Measurements from ENCODE around the gene SCARF1.

GRCh38 chr17:1627982-1628855 is 17.3 kb downstream of the SCARF1 start, which contains the start of gene SLC43A2:
- TF ChIP-seq CTCF (IDR thresholded peaks at IDR 0.05; ENCODE audit: poor library complexity, severe bottlenecking) (no peak), SMC3 (conservative IDR thresholded peaks at IDR 0.05; ENCODE audit: poor library complexity) (no peak), EP300 (conservative IDR thresholded peaks at IDR 0.05; ENCODE audit: poor library complexity, severe bottlenecking) (no peak), POLR2AphosphoS5 (IDR thresholded peaks at IDR 0.05) (peak; percentile 42), EZH2 (IDR thresholded peaks at IDR 0.05; ENCODE audit: borderline replicate concordance, insufficient read depth, low read length, poor library complexity, severe bottlenecking) (no peak), REST (IDR thresholded peaks at IDR 0.05; ENCODE audit: borderline replicate concordance) (peak; percentile 15), MXI1 (conservative IDR thresholded peaks at IDR 0.05; ENCODE audit: poor library complexity, severe bottlenecking) (peak; percentile 98), TAF1 (IDR thresholded peaks at IDR 0.05; ENCODE audit: low read depth) (peak; percentile 53), RAD21 (conservative IDR thresholded peaks at IDR 0.05) (no peak)

Measured in neural cell (in vitro differentiated cells).